ENCODE measurements around the gene NUPR1.

DNA sequence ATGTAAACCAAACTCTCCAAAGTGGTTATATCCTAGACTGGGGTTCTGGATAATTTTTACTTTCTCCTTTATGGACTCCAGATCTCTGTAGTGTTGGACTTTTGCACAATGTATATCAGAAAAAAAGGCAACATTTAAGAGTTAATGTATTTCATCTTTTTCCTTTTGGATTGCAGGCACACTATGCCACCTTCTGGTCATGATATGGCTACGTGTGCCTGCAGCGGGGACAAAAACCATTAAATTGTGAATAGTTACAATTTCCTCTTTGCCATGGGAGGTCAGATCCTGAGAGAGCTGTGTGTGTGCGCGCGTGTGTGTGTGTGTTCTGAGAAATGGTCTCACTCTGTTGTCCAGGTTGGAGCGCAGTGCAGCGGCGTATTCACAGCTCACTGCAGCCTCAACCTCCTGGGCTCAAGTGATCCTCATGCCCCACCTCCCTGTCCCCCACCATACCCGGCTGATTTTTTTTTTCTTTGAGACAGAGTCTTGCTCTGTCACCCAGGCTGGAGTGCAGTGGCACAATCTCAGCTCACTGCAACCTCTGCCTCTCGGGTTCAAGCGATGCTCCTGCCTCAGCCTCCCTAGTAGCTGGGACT is 10.6 kb upstream of the NUPR1 start:
- TF ChIP-seq, protein P1, sequence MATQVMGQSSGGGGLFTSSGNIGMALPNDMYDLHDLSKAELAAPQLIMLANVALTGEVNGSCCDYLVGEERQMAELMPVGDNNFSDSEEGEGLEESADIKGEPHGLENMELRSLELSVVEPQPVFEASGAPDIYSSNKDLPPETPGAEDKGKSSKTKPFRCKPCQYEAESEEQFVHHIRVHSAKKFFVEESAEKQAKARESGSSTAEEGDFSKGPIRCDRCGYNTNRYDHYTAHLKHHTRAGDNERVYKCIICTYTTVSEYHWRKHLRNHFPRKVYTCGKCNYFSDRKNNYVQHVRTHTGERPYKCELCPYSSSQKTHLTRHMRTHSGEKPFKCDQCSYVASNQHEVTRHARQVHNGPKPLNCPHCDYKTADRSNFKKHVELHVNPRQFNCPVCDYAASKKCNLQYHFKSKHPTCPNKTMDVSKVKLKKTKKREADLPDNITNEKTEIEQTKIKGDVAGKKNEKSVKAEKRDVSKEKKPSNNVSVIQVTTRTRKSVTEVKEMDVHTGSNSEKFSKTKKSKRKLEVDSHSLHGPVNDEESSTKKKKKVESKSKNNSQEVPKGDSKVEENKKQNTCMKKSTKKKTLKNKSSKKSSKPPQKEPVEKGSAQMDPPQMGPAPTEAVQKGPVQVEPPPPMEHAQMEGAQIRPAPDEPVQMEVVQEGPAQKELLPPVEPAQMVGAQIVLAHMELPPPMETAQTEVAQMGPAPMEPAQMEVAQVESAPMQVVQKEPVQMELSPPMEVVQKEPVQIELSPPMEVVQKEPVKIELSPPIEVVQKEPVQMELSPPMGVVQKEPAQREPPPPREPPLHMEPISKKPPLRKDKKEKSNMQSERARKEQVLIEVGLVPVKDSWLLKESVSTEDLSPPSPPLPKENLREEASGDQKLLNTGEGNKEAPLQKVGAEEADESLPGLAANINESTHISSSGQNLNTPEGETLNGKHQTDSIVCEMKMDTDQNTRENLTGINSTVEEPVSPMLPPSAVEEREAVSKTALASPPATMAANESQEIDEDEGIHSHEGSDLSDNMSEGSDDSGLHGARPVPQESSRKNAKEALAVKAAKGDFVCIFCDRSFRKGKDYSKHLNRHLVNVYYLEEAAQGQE (IDR thresholded peaks at IDR 0.05; ENCODE audit: low read depth): no peak
- TF ChIP-seq EP300 (IDR thresholded peaks at IDR 0.05; ENCODE audit: borderline replicate concordance) (no peak), RAD21 (IDR thresholded peaks at IDR 0.05; ENCODE audit: low read depth) (peak; percentile 85), TAF1 (IDR thresholded peaks at IDR 0.05; ENCODE audit: low read depth) (no peak), CEBPB (IDR thresholded peaks at IDR 0.05) (no peak), TEAD4 (IDR thresholded peaks at IDR 0.05) (no peak)
